Esophagus muscularis mucosa (tissue), 4 donors: ENCODE data around the gene ARID1B. TPM values are rescaled to one million over a fixed set of nuclear protein-coding genes. Genes with fewer than 3 reads are reported as not detected.

Experiments
- DNase-seq: peaks from one replicate; pipeline ENCODE4 v3.0.0-alpha.2; 2017; ENCODE audit errors: extremely low spot score
- H3K27ac ChIP-seq, 4 donors: fragments of 200-600 bp; sonication (generic); replicated peaks in 1 of 4; 1 replicate in 3 of 4; 2 replicates in 1 of 4; pipeline ENCODE4 v1.5.1; 2016 to 2019; ENCODE audit warnings: mild to moderate bottlenecking in 1 of 4
- H3K27me3 ChIP-seq, 4 donors: fragments of 200-600 bp; sonication (generic); one replicate each; pipeline versions ENCODE4 v1.5.1 to v1.6.0; 2016 to 2019
- H3K36me3 ChIP-seq, 4 donors: fragments of 200-600 bp; sonication (generic); one replicate each; pipeline ENCODE4 v1.5.1; 2016 to 2019
- H3K4me1 ChIP-seq, 4 donors: fragments of 200-600 bp; sonication (generic); one replicate each; pipeline ENCODE4 v1.5.1; 2016 to 2019
- H3K4me3 ChIP-seq, 4 donors: fragments of 200-600 bp; sonication (generic); 1 replicate in 2 of 4; 2 replicates in 2 of 4; pipeline ENCODE4 v1.5.1; 2016 to 2019; ENCODE audit warnings: mild to moderate bottlenecking in 4 of 4, moderate library complexity in 1 of 4
- H3K9me3 ChIP-seq, 4 donors: fragments of 200-600 bp; sonication (generic); 1 replicate in 3 of 4; 2 replicates in 1 of 4; pipeline ENCODE4 v1.5.1; 2016 to 2019
- EP300 ChIP-seq: sonication (generic); formaldehyde crosslinking; IDR thresholded peaks from one replicate; pipeline ENCODE4 v1.6.1; 2017; ENCODE audit warnings: antibody characterized with exemption
- POLR2A ChIP-seq: fragments of 450-650 bp; IDR thresholded peaks from one replicate; pipeline ENCODE4 v1.6.1; 2017; ENCODE audit warnings: antibody characterized with exemption, moderate library complexity, mild to moderate bottlenecking, low read depth
- POLR2AphosphoS5 ChIP-seq, 2 donors: sonication (generic); formaldehyde crosslinking; IDR thresholded peaks; one replicate each; pipeline ENCODE4 v1.6.1; 2017; ENCODE audit warnings: antibody characterized with exemption in 2 of 2
- WGBS: methylation state at CpG from one replicate; pipeline ENCODE4 v1.1.5; 2018; 5-methylcytosine and 5-hydroxymethylcytosine counted together
- intact Hi-C: fragments of 100-400 bp; cut with DNase I; formaldehyde crosslinking; loops from one replicate; pipeline ENCODE4 v1.15.1; 2023
- total RNA-seq, 4 donors: library from RNA; depleted of rRNA; stranded (reverse); fragments of >200 nt; gene quantifications; one replicate each; pipeline versions ENCODE4 v1.1.0 to v1.2.1, GENCODE V29; 2016
- TF ChIP-seq, protein P1 (sequence below), 3 experiments: fragments of 200-600 bp in 2 of 3; fragments of 450-650 bp in 1 of 3; sonication (generic) in 2 of 3; IDR thresholded peaks; one replicate each; pipeline ENCODE4 v1.5.1; 2017 to 2019; ENCODE audit warnings: antibody characterized with exemption in 3 of 3, mild to moderate bottlenecking in 2 of 3, moderate library complexity in 1 of 3

Gene ARID1B
- total RNA-seq, 4 donors from 2014 or later: 55.0 to 87.2 (median 72.7) TPM

DNA sequence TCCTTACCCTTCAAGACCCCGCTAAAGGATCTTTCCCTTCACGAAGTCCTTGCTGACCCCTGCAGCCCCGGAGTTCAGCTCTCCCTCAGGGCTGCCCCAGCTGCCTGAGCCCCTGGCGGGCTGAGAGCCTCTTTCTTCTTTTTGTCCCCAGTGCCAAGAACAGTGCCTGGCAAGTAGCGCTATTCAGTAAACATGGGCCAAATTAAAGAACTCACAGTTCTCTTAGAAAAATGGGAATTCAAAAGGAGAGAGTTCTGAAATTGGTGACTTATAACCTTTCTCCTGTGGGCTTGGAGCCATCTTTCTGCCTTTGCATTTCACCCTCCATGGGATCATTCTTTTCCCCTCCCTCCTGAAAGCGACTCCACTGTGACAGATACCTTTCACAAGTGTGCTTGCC lies 318.9 kb downstream of the ARID1B start:
- H3K27me3 ChIP-seq: no peaks in the 10 kb centered on the region
- H3K36me3 ChIP-seq: no peaks in the 10 kb centered on the region
- peaks cover 22 to 42% (median 32%) of the 10 kb centered on the region in 4 donors for H3K4me1 ChIP-seq
- DNase-seq: no peak
- H3K9me3 ChIP-seq: no peaks in the 10 kb centered on the region
- intact Hi-C loops: no loop called here
- no peak overlapping the region for H3K27ac ChIP-seq
- H3K4me3 ChIP-seq: no peak overlapping the region
- WGBS: 96% methylated on average over 6 of the region's 6 CpGs
- no peak for TF ChIP-seq EP300
- no peak for TF ChIP-seq POLR2A
- TF ChIP-seq, protein P1, sequence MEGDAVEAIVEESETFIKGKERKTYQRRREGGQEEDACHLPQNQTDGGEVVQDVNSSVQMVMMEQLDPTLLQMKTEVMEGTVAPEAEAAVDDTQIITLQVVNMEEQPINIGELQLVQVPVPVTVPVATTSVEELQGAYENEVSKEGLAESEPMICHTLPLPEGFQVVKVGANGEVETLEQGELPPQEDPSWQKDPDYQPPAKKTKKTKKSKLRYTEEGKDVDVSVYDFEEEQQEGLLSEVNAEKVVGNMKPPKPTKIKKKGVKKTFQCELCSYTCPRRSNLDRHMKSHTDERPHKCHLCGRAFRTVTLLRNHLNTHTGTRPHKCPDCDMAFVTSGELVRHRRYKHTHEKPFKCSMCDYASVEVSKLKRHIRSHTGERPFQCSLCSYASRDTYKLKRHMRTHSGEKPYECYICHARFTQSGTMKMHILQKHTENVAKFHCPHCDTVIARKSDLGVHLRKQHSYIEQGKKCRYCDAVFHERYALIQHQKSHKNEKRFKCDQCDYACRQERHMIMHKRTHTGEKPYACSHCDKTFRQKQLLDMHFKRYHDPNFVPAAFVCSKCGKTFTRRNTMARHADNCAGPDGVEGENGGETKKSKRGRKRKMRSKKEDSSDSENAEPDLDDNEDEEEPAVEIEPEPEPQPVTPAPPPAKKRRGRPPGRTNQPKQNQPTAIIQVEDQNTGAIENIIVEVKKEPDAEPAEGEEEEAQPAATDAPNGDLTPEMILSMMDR (IDR thresholded peaks at IDR 0.05): no peak
- no peak for TF ChIP-seq POLR2AphosphoS5 (IDR thresholded peaks at IDR 0.05)

DNA sequence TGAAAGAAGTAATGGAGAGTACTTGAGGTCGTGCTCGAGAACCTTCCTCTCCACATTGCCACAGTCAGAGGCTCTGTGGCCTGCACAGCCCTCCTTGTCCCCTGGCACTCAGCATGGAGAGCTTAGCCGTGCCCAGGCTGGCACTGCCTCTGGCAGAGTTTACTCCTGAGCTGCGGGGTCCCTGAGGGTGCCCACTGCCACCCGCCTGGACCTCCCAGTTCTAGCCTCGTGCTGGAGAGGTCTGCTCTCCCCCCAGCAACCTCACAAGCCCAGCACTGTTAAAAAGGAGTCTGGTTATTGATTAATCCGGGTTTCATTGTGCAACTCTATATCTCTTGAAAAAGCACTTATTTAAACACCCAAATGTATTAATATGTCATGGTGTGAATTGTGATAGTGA lies 319.3 kb downstream of the ARID1B start:
- no peaks in the 10 kb centered on the region for H3K27me3 ChIP-seq
- 88% methylated on average over 7 of the region's 7 CpGs for WGBS
- no peak overlapping the region for H3K27ac ChIP-seq
- no peak for TF ChIP-seq POLR2A
- TF ChIP-seq EP300: no peak
- no peaks in the 10 kb centered on the region for H3K9me3 ChIP-seq
- DNase-seq: no peak
- H3K36me3 ChIP-seq: no peaks in the 10 kb centered on the region
- peaks cover 18 to 38% (median 29%) of the 10 kb centered on the region in 4 donors for H3K4me1 ChIP-seq
- intact Hi-C loops: no loop called here
- no peak overlapping the region for H3K4me3 ChIP-seq

DNA sequence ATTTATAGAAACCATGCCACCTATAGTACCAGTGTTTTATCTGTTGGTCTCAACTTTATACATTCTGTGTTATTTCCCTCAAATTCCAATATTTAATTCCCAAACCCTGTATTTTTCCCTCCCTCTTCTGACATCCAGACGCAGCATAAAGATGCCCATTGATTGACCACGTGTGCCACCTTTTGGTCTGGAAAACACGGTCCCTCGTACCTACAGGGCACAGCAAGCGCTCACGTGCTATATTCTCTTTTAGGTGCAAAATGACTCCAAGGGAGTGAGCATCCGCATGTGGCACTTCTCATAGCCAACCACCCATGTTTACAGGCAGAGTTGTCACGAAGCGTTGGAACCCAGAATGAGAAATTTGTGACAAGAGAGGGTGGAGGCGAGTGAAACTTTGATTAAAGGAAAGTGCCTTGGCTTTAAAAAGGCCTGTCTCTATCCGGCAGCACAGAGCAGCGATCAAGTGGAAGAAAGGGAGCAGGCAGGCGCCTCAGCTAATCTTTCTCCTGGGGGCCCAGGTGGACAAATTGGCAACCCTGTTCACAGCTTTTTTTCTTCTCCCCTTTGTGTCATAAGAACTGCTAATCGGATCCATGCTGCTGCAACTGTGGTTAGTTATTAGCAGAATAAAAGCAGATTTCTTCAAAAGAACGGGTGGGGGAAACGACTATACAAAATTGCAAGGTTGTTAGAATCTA lies 320.2 kb downstream of the ARID1B start:
- no peak for TF ChIP-seq EP300
- TF ChIP-seq POLR2AphosphoS5 (IDR thresholded peaks at IDR 0.05): no peak
- no peak for TF ChIP-seq POLR2A
- TF ChIP-seq, protein P1 (IDR thresholded peaks at IDR 0.05): no peak
- Histone ChIP-seq H3K4me3 (no peak overlapping the region), H3K9me3 (no peaks in the 10 kb centered on the region), H3K36me3 (no peaks in the 10 kb centered on the region), H3K27me3 (no peaks in the 10 kb centered on the region), H3K27ac (no peak overlapping the region), H3K4me1 (peaks cover 10 to 30% (median 23%) of the 10 kb centered on the region in 4 donors)
- intact Hi-C loops: no loop called here
- DNase-seq: no peak
- 92% methylated on average over 16 of the region's 16 CpGs for WGBS

DNA sequence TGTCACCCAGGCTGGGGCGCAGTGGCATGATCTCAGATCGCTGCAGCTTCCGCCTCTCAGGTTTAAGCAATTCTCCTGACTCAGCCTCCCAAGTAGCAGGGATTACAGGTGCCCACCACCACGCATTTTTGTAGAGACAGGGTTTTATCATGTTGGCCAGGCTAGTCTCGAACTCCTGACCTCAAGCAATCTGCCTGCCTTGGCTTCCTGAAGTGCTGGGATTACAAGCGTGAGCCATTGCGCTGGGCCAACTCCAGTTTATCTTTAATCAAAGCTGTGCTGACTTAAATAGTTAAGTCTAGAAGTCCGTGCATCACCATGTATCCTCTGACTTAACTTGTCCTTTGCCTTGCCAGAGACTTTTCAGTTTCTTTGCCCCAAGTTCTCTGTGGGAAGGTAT lies 321.8 kb downstream of the ARID1B start:
- Histone ChIP-seq H3K4me1 (peaks cover 0 to 17% (median 10%) of the 10 kb centered on the region in 4 donors), H3K27ac (no peak overlapping the region), H3K9me3 (no peaks in the 10 kb centered on the region), H3K36me3 (no peaks in the 10 kb centered on the region), H3K27me3 (no peaks in the 10 kb centered on the region), H3K4me3 (no peak overlapping the region)
- no peak for DNase-seq
- intact Hi-C loops: no loop called here
- TF ChIP-seq POLR2AphosphoS5 (IDR thresholded peaks at IDR 0.05) (no peak), POLR2A (no peak), EP300 (no peak)
- TF ChIP-seq, protein P1 (IDR thresholded peaks at IDR 0.05): no peak
- 98% methylated on average over 8 of the region's 8 CpGs for WGBS

DNA sequence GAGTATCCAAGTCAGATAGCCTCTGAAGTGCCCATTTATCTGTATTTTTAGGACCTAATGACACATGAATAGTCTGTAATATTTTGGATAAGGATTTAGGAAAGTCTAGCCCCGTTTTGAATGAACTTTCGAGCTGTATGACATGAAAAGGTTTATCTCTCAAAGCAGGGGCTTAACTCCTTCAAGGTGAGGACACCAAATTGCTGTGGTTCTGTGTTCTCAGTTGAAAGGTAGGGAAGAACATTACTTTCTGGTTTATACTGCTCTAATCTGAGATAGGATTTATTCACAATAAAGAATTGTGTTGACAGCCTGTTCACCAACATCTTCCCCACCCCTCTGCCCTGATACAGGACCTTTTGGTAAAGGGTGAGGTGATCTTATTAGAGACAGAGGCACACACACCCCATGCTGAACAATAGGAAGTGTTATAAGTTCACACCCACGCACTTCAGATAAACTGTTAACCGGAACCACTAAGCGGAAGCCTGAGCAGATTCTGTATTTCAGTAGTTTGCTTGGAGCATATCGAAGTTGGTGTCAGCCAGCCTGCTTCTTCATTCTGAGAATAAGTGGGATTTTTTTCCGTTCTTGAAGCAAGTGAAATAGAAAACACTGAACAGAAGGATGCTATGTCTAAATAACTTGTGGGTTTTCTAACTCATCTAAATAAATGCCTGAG lies 322.9 kb downstream of the ARID1B start:
- no peak overlapping the region for H3K4me3 ChIP-seq
- H3K36me3 ChIP-seq: no peaks in the 10 kb centered on the region
- DNase-seq: no peak
- TF ChIP-seq, protein P1 (IDR thresholded peaks at IDR 0.05): no peak
- TF ChIP-seq POLR2AphosphoS5 (IDR thresholded peaks at IDR 0.05) (no peak), POLR2A (no peak), EP300 (no peak)
- H3K27ac ChIP-seq: no peak overlapping the region
- peaks cover 0 to 17% (median 6%) of the 10 kb centered on the region in 4 donors for H3K4me1 ChIP-seq
- 72% methylated on average over 7 of the region's 7 CpGs for WGBS
- H3K9me3 ChIP-seq: no peaks in the 10 kb centered on the region
- intact Hi-C loops: no loop called here
- H3K27me3 ChIP-seq: no peaks in the 10 kb centered on the region
